Endothelial cell of umbilical vein (primary cell): ENCODE results near the gene ACSF3. TPM values are rescaled to one million over a fixed set of nuclear protein-coding genes. Genes with fewer than 3 reads are reported as not detected.
"Not testable (repeated sequence)": the region's sequence is repeated elsewhere in the genome, so short reads cannot be mapped to it uniquely, and the experiment has no call there.

Source experiments
- BruUV-seq: library from RNA; stranded (reverse); fragments of 400-500 nt; replicated peaks from 2 replicates; lab custom pipeline; 2021; lab: Mats Ljungman, UMichigan
- CTCF ChIA-PET: fragments of 300-600, 350-600 bp; sonication (Branson Sonifier 250); formaldehyde crosslinking; loops from one replicate; lab custom pipeline; 2021; ENCODE audit warnings: antibody characterized with exemption, inconsistent platforms; lab: Charles Lee
- POLR2A ChIA-PET: fragments of 300-600, 350-600 bp; sonication (Branson Sonifier 250); formaldehyde crosslinking; loops from one replicate; lab custom pipeline; 2021; ENCODE audit warnings: antibody characterized with exemption, inconsistent platforms; lab: Charles Lee
- DNase-seq: peaks from one replicate; pipeline ENCODE4 v3.0.0-alpha.2; 2011; ENCODE audit warnings: low read depth, low spot score
- FAIRE-seq: peaks from 2 replicates; lab custom pipeline; 2011; peaks lifted over from hg19 to GRCh38; lab: Jason Lieb, UNC
- H2AFZ ChIP-seq: 2 replicates; pipeline ENCODE4 v1.6.0; 2012; ENCODE audit warnings: low read depth, low read length, control low read depth, inconsistent platforms
- H3K27ac ChIP-seq: 2 replicates; pipeline ENCODE4 v1.5.1; 2011; ENCODE audit warnings: low read depth, mild to moderate bottlenecking, control low read depth, low read length, moderate library complexity; ENCODE audit not compliant: insufficient read depth
- H3K27me3 ChIP-seq, 2 experiments: 2 replicates each; pipeline versions ENCODE4 v1.6.0 to v1.6.1; 2011; ENCODE audit warnings: low read length in 2 of 2, mixed read lengths in 1 of 2; ENCODE audit not compliant: control insufficient read depth in 2 of 2, insufficient read depth in 2 of 2
- H3K36me3 ChIP-seq, 2 experiments: 2 replicates in 1 of 2; 3 replicates in 1 of 2; pipeline ENCODE4 v1.5.1; 2011; ENCODE audit warnings: low read length in 2 of 2, mild to moderate bottlenecking in 1 of 2, moderate library complexity in 1 of 2; ENCODE audit not compliant: control insufficient read depth in 2 of 2, insufficient read depth in 2 of 2; ENCODE audit errors: extremely low read depth in 1 of 2
- H3K4me1 ChIP-seq: 3 replicates; pipeline ENCODE4 v1.5.1; 2011; ENCODE audit warnings: mild to moderate bottlenecking, low read length; ENCODE audit not compliant: control insufficient read depth, insufficient read depth; ENCODE audit errors: extremely low read depth
- H3K4me2 ChIP-seq: 2 replicates; pipeline ENCODE4 v1.6.1; 2011; ENCODE audit warnings: low read length, control low read depth, mixed read lengths; ENCODE audit not compliant: insufficient read depth
- H3K4me3 ChIP-seq, 3 experiments: fragments of 200-600 bp in 1 of 3; sonication (generic), shearing (Covaris generic) in 1 of 3; replicated peaks in 1 of 3; 2 replicates each; pipeline ENCODE4 v1.5.1; 2011 to 2016; ENCODE audit warnings: control low read depth in 3 of 3, low read length in 3 of 3, mild to moderate bottlenecking in 2 of 3, inconsistent platforms in 1 of 3, low read depth in 1 of 3, moderate library complexity in 1 of 3; ENCODE audit not compliant: insufficient read depth in 1 of 3
- H3K79me2 ChIP-seq: 2 replicates; pipeline ENCODE4 v1.6.0; 2012; ENCODE audit warnings: low read length, inconsistent platforms; ENCODE audit not compliant: control insufficient read depth, insufficient read depth
- H3K9ac ChIP-seq: replicated peaks from 2 replicates; pipeline ENCODE3; 2011; ENCODE audit warnings: low read length, control low read depth; ENCODE audit not compliant: insufficient read depth; ENCODE audit errors: extremely low read depth
- H3K9me1 ChIP-seq: replicated peaks from 3 replicates; pipeline ENCODE4 v1.6.0; 2011; ENCODE audit warnings: mild to moderate bottlenecking, low read length; ENCODE audit not compliant: control insufficient read depth, insufficient read depth; ENCODE audit errors: extremely low read depth
- H3K9me3 ChIP-seq: replicated peaks from 2 replicates; pipeline ENCODE4 v1.5.1; 2012; ENCODE audit warnings: low read length, inconsistent platforms; ENCODE audit not compliant: control insufficient read depth, insufficient read depth
- H4K20me1 ChIP-seq: replicated peaks from 2 replicates; pipeline ENCODE3; 2011; ENCODE audit warnings: mild to moderate bottlenecking, low read length; ENCODE audit not compliant: control insufficient read depth, insufficient read depth; ENCODE audit errors: extremely low read depth
- JUN ChIP-seq: IDR thresholded peaks from 2 replicates; pipeline ENCODE4 v1.6.1; 2011; ENCODE audit warnings: borderline replicate concordance, low read depth; ENCODE audit not compliant: insufficient read length, insufficient read depth
- POLR2AphosphoS5 ChIP-seq: IDR thresholded peaks from 2 replicates; pipeline ENCODE4 v1.6.1; 2012; ENCODE audit warnings: low read depth, mild to moderate bottlenecking, control low read depth, low read length, moderate library complexity; ENCODE audit not compliant: insufficient read depth
- dilution Hi-C: fragments of 300-500 bp; cut with MboI; formaldehyde crosslinking; loops from one replicate; pipeline ENCODE4 v1.15.0; 2019; ENCODE audit warnings: low sequenced_read_pairs; ENCODE audit not compliant: extremely low pct_ligation_motif_present
- intact Hi-C: fragments of 100-400 bp; cut with micrococcal nuclease; formaldehyde crosslinking; loops from one replicate; pipeline ENCODE4 v1.10.0; 2022
- polyA plus RNA-seq, 4 experiments: library from polyadenylated mRNA; depleted of rRNA in 3 of 4; stranded (reverse) in 3 of 4; unstranded in 1 of 4; fragments of >200 nt; gene quantifications; 2 replicates each; pipeline versions ENCODE4 v1.2.1 to v1.2.3, GENCODE V29; 2011 to 2012; ENCODE audit warnings: missing spikeins in 1 of 4
- total RNA-seq: library from RNA; stranded (reverse); gene quantifications from 2 replicates; pipeline ENCODE4 v1.2.3, GENCODE V29; 2021
- TF ChIP-seq, protein P1 (sequence below): IDR thresholded peaks from 2 replicates; pipeline ENCODE4 v1.6.1; 2011; ENCODE audit not compliant: insufficient read depth, insufficient read length

Gene ACSF3
- total and polyA plus RNA-seq, 2 donors (not counting 3 experiments of a cell fraction or from before 2014, with no cell fraction given): 18.6 to 33.2 TPM

DNA sequence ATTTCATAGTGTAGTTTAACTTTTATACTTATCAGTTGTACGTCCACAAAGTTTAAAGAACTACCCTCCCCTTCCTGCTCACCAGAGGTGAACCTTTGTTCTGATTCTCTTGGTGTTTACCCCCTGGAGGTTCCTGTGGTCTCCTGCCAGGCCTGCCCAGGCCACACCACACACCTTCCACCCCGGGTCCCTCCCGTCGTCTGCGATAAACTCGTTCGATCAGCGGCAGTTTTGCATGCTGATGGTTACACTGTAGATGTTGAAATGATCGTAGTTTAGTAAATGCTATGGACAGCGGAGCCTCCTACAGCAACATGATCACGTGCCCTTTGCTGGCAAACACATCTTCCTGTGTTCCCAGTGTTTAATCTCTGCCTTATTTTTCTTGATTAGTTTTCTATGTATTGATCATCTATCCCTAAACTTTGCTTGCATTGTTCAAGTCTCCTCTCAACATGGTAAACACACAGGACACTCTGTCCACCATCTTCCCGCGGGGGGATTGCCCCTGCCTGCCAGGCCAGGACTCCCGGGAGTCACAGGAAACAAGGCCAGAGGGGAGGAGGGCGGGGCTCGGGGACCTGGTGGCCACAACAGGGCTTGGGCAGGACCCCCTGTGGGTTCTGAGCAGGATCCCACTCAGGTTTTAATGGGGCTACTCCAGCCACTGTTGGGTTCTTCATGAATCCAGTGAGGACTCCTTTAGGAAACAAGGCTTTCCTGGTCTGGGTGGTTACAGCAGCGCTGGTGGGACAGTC is 2.8 kb upstream of the ACSF3 start:
- no peaks in the 10 kb centered on the region for H3K9me1 ChIP-seq
- H3K9me3 ChIP-seq: no peaks in the 10 kb centered on the region
- H3K27me3 ChIP-seq: peaks cover 7 to 10% of the 10 kb centered on the region in 2 experiments
- ChIA-PET POLR2A (no interaction called here), CTCF (no interaction called here)
- H2AFZ ChIP-seq: no peak overlapping the region
- intact Hi-C loops: loop anchor here (5.0 kb wide), 1 partner anchor 126 kb away; the partner anchor contains the start of gene ZNF778
- TF ChIP-seq JUN: no peak
- TF ChIP-seq, protein P1, sequence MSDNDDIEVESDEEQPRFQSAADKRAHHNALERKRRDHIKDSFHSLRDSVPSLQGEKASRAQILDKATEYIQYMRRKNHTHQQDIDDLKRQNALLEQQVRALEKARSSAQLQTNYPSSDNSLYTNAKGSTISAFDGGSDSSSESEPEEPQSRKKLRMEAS: no peak
- DNase-seq (no peak), FAIRE-seq (no peak)
- peaks cover 8% of the 10 kb centered on the region for H3K4me1 ChIP-seq
- H3K9ac ChIP-seq: no peak overlapping the region
- H3K4me2 ChIP-seq: no peak overlapping the region
- no peaks in the 10 kb centered on the region for H4K20me1 ChIP-seq
- dilution Hi-C loops: no loop called here
- no peaks in the 10 kb centered on the region for H3K36me3 ChIP-seq
- H3K4me3 ChIP-seq: no peak overlapping the region
- no peak overlapping the region for H3K27ac ChIP-seq
- BruUV-seq: no TSS peak
- H3K79me2 ChIP-seq: peaks cover 18% of the 10 kb centered on the region

DNA sequence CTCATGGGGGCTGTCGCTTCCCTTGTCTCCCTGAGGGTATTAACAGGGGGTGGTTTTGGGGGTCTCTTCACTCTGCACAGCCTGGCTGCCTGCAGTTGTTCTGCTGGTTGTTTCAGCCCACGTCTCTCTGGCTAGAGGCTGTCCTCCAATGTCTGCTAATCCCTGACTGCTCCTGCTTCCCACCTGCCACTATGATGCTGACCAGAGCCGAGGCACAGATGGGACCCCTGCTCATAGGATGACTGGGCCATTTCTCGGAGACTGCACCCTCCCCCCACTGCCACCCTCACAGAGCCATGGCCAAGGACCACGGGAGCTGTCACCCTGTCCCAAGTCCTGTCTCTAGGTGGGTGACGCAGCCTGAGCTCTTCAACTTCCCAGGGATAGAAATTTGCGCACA is 1.6 kb upstream of the ACSF3 start:
- POLR2A ChIA-PET: no interaction called here
- Histone ChIP-seq H3K27ac (no peak overlapping the region), H3K4me3 (no peak overlapping the region), H2AFZ (no peak overlapping the region), H3K27me3 (peaks cover 7 to 10% of the 10 kb centered on the region in 2 experiments), H3K9me1 (no peaks in the 10 kb centered on the region), H3K9me3 (no peaks in the 10 kb centered on the region), H3K9ac (no peak overlapping the region), H3K36me3 (no peaks in the 10 kb centered on the region), H3K4me1 (peaks cover 8% of the 10 kb centered on the region), H3K4me2 (no peak overlapping the region), H4K20me1 (no peaks in the 10 kb centered on the region), H3K79me2 (peaks cover 27% of the 10 kb centered on the region)
- TF ChIP-seq POLR2AphosphoS5: no peak
- TF ChIP-seq, protein P1: no peak
- dilution Hi-C loops (no loop called here), intact Hi-C loops (loop anchor here (5.0 kb wide), 1 partner anchor 125 kb away; the partner anchor contains the start of gene ZNF778)
- CTCF ChIA-PET: no interaction called here
- DNase-seq (no peak), FAIRE-seq (no peak)
- BruUV-seq: no TSS peak

DNA sequence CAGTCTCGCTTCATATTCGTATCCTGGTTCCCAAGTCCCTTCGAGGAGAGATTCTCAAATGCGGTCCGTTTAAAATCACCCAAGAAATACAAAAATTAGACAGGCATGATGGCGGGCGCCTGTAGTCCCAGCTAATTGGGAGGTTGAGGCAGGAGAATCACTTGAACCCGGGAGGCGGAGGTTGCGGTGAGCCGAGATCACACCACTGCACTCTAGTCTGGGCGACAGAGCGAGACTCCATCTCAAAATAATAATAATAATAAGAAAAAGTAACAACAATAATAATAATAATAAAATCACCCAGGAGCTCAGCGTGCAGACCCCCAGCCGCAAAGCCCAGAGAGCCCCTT is 425 bp upstream of the ACSF3 start:
- intact Hi-C loops: loop anchor here (5.0 kb wide), 1 partner anchor 124 kb away; the partner anchor contains the start of gene ZNF778
- H3K36me3 ChIP-seq, DNase-seq, H3K27ac ChIP-seq, H3K4me1 ChIP-seq, POLR2A ChIA-PET, FAIRE-seq, H4K20me1 ChIP-seq, H3K9me3 ChIP-seq, dilution Hi-C loops, H3K9me1 ChIP-seq: not testable (repeated sequence)
- Histone ChIP-seq H3K4me2 (peak overlapping the region; percentile 55), H3K9ac (peak overlapping the region; percentile 80), H3K27me3 (peaks cover 7 to 10% of the 10 kb centered on the region in 2 experiments), H3K4me3 (peak overlapping the region in 2 of 3 experiments; percentile 78 to 90), H3K79me2 (peaks cover 38% of the 10 kb centered on the region), H2AFZ (peak overlapping the region; percentile 74)
- CTCF ChIA-PET: interaction anchor here (1.5 kb wide), 1 partner anchor 74 kb away, joined by 3 read pairs; no protein-coding TSS in a partner anchor
- BruUV-seq: TSS peak; percentile 79
